Measurements from ENCODE around the gene GTPBP3. TPM values are rescaled to one million over a fixed set of nuclear protein-coding genes. Genes with fewer than 3 reads are reported as not detected.

The GTPBP3 gene
- total and polyA plus RNA-seq, 9 of the 15 experiments (the other 6 are each of a cell fraction or from before 2014, with no cell fraction given) = 4.9 to 124 (median 22.6) TPM

GRCh38 chr19:17336872-17337674 lies at the start of gene GTPBP3 (continued):
- TF ChIP-seq, protein P1, sequence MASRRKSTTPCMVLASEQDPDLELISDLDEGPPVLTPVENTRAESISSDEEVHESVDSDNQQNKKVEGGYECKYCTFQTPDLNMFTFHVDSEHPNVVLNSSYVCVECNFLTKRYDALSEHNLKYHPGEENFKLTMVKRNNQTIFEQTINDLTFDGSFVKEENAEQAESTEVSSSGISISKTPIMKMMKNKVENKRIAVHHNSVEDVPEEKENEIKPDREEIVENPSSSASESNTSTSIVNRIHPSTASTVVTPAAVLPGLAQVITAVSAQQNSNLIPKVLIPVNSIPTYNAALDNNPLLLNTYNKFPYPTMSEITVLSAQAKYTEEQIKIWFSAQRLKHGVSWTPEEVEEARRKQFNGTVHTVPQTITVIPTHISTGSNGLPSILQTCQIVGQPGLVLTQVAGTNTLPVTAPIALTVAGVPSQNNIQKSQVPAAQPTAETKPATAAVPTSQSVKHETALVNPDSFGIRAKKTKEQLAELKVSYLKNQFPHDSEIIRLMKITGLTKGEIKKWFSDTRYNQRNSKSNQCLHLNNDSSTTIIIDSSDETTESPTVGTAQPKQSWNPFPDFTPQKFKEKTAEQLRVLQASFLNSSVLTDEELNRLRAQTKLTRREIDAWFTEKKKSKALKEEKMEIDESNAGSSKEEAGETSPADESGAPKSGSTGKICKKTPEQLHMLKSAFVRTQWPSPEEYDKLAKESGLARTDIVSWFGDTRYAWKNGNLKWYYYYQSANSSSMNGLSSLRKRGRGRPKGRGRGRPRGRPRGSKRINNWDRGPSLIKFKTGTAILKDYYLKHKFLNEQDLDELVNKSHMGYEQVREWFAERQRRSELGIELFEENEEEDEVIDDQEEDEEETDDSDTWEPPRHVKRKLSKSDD (conservative IDR thresholded peaks at IDR 0.05; ENCODE audit: low read length) = 0 out of 2 replicates have a peak, but pooled peaks have one; percentile 91
- TF ChIP-seq TAF1 (IDR thresholded peaks at IDR 0.05; ENCODE audit: control insufficient read depth, extremely low read depth, insufficient read depth, low read length, severe bottlenecking) (peak; percentile 56), ZNF277 (CRISPR knock-in tag; IDR thresholded peaks at IDR 0.05; ENCODE audit: borderline replicate concordance) (no peak), ELF1 (tag; IDR thresholded peaks at IDR 0.05) (peak; percentile 86), NRF1 (conservative IDR thresholded peaks at IDR 0.05 in 1 of 2, IDR thresholded peaks at IDR 0.05 in 1 of 2) (peak; percentile 57 to 66), ZNF12 (CRISPR knock-in tag; IDR thresholded peaks at IDR 0.05) (0 out of 2 replicates have a peak, but pooled peaks have one; percentile 57), ZNF174 (CRISPR knock-in tag; IDR thresholded peaks at IDR 0.05) (no peak), ZNF830 (CRISPR knock-in tag; IDR thresholded peaks at IDR 0.05) (peak; percentile 70; the same call in 1 of the 2 replicates), ATF4 (CRISPR knock-in tag; IDR thresholded peaks at IDR 0.05) (no peak), MTA1 (IDR thresholded peaks at IDR 0.05; ENCODE audit: borderline replicate concordance) (peak; percentile 31; the same call in 1 of the 2 replicates), SRSF7 (optimal IDR thresholded peaks at IDR 0.05; ENCODE audit: low read depth, low read length) (no peak), CSDE1 (IDR thresholded peaks at IDR 0.05) (no peak), ELF4 (CRISPR knock-in tag; IDR thresholded peaks at IDR 0.05) (peak; percentile 85; the same call in 1 of the 2 replicates), TOE1 (IDR thresholded peaks at IDR 0.05; ENCODE audit: borderline replicate concordance) (peak; percentile 95), TOE1 (CRISPR knock-in tag; IDR thresholded peaks at IDR 0.05; ENCODE audit: borderline replicate concordance, low read depth) (no peak; the same call in 1 of the 2 replicates), ZNF232 (CRISPR knock-in tag; IDR thresholded peaks at IDR 0.05) (no peak), ZFP36 (IDR thresholded peaks at IDR 0.05; ENCODE audit: low read depth, low read length, partially characterized antibody) (peak; percentile 100), ZNF224 (CRISPR knock-in tag; IDR thresholded peaks at IDR 0.05) (no peak), U2AF1 (optimal IDR thresholded peaks at IDR 0.05; ENCODE audit: low read depth, low read length) (no peak), CBX2 (IDR thresholded peaks at IDR 0.05; ENCODE audit: insufficient read depth, low read length, poor library complexity, severe bottlenecking) (no peak), YY1 (IDR thresholded peaks at IDR 0.05; ENCODE audit: borderline replicate concordance in 1 of 3, control insufficient read depth in 1 of 3, extremely low read depth in 1 of 3, insufficient read depth in 3 of 3, insufficient read length in 1 of 3, insufficient replicate concordance in 2 of 3, low read depth in 1 of 3, low read length in 2 of 3) (peak; percentile 53 to 91 (median 82))
- TF ChIP-seq, protein P2, sequence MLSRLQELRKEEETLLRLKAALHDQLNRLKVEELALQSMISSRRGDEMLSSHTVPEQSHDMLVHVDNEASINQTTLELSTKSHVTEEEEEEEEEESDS (CRISPR knock-in tag; IDR thresholded peaks at IDR 0.05) = no peak
